Tracheal epithelial cell (primary cell): ENCODE results near the gene ACOT12. TPM values are rescaled to one million over a fixed set of nuclear protein-coding genes. Genes with fewer than 3 reads are reported as not detected.

ENCODE experiments used
- total RNA-seq: library from RNA; depleted of rRNA; stranded (reverse); fragments of >200 nt; gene quantifications from 2 replicates; pipeline ENCODE4 v1.2.1, GENCODE V29; 2014

The ACOT12 gene
- total RNA-seq, result not detected in 2 replicates

DNA sequence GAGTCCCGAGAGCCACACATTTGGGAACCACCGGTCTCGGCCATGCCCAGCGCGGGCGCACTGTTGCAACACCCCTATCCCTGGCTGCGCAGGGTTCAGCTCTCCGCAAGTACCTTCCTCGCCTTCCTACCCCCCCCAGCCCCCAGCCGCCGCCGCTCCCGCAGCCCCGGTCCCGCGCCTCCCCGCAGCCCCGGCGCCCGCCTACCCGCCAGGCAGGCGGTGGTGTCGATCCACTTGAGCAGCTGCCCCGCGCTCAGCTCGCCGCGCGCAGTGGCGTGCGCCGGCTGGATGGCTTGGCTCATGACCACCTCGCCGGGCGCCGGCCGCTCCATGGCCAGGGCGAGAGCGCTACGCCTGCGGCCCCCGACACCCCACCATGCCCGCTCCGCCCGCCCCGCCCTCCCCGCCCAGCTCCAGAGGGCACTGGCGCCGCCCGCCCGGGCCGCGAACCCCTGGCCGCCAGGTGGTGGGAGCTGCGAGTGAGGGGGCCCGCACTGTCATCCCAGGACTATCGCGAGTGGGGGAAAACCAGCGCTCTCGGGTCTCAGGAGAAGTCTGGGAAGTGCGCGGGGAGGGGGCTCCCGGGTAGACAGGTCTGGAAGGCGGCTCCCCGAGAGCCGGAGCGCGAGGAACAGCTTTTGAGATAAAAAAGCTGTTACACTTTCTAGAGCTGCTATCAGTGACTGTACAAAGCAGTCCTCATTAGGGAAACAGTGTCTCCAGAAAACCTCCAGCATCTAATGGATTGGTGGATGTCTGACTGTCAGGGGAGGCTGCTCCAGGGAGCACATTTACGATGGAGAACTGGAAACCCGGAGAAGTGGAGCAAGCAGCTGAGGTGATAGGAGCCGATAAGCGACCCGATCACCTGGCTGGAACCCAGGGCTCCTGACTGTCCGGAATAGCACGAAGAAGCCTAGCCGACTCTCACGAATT, at the start of gene ACOT12:
Gene ACOT12, minus strand, starts transcription at position 352 of the 936 bp plus-strand sequence. Its CDS starts 20 bp downstream, at position 332.

DNA sequence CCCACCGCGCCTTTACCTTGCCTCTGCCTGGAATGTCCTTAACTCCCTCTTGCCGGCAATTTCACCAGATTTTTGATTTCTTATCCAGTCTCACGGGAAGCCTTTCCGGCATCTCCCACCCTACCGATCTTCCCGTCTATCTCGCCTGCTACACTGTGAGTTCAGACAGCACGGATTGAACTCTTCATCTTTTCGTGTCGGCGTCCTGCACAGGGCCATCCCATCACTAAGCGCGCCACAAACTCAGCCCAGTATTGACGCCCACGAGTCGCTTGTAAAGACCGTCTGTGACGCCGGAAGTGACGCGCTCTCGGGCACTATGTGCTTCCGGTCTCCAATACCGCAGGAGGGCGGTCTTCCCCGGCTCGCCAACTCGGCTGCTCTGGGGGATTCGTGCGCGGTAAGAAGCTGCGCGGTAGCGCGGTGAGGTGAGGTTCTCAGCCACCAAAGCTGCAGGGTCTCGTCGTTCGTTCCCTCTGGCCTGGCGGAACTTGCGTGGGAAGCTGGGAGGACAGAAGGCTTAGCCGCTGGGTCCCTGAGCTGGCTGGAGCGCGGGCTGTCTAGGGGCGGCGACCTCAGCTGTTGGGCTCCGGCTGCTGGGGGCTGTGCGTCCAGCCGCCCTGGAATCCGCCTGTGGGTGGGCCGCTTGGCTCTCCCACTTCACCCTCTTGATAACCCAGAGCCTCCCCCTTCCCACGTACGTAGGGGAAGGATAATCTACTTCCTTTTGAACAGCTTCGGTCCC, 92.5 kb downstream of the ACOT12 start, which contains the start of gene ZCCHC9:
Gene ZCCHC9, plus strand, starts transcription at position 317 of the 745 bp plus-strand sequence. CDS start 3,171 bp downstream, outside the sequence.

Other genes starting within 250 kb of the ACOT12 start
- gene CKMT2, start 160.8 kb downstream of the ACOT12 start, total RNA-seq, result not detected in 2 replicates
- 24.1 and 24.7 TPM in 2 replicates for gene ZCCHC9, start 92.5 kb downstream of the ACOT12 start, total RNA-seq